Upper lobe of right lung (tissue), 1 donor: ENCODE measurements around the gene PCDHA11. TPM values are rescaled to one million over a fixed set of nuclear protein-coding genes. Genes with fewer than 3 reads are reported as not detected.

Source experiments
- ATAC-seq: fragments of 200-7000 bp; cut with Tn5 transposase; one replicate; pipeline ENCODE4 v1.9.1; 2020; ENCODE audit warnings: mild to moderate bottlenecking, moderate library complexity
- DNase-seq: peaks from one replicate; pipeline ENCODE4 v3.0.0-alpha.2; 2020
- H3K27ac ChIP-seq: fragments of 200-600 bp; one replicate; pipeline ENCODE4 v1.8.0; 2022
- H3K27me3 ChIP-seq: fragments of 200-600 bp; one replicate; pipeline ENCODE4 v1.8.0; 2022; ENCODE audit warnings: mild to moderate bottlenecking
- H3K36me3 ChIP-seq: fragments of 200-600 bp; one replicate; pipeline ENCODE4 v1.8.0; 2022
- H3K4me1 ChIP-seq: fragments of 200-600 bp; one replicate; pipeline ENCODE4 v1.8.0; 2022
- H3K4me3 ChIP-seq: fragments of 200-600 bp; one replicate; pipeline ENCODE4 v1.8.0; 2022; ENCODE audit warnings: mild to moderate bottlenecking
- H3K9me3 ChIP-seq: fragments of 200-600 bp; one replicate; pipeline ENCODE4 v1.8.0; 2022
- CTCF ChIP-seq: fragments of 200-600 bp; IDR thresholded peaks from one replicate; pipeline ENCODE4 v1.8.0; 2022; ENCODE audit warnings: antibody characterized with exemption
- intact Hi-C: fragments of 100-400 bp; cut with DNase I; formaldehyde crosslinking; loops from one replicate; pipeline ENCODE4 v1.11.0; 2022
- total RNA-seq: library from RNA; stranded (reverse); fragmentation: NEBNext Ultra II Directional; extraction: Animal tissue kit (Norgen Biotek cat#: 25700); gene quantifications from one replicate; pipeline ENCODE4 v1.2.1, GENCODE V29; 2021
- donor health status: DM: no; HTN: yes; CAD: no; lungs with severe emphysema.

Gene PCDHA11
- total RNA-seq, 1 donor from 2014 or later, result 0.38 TPM

DNA sequence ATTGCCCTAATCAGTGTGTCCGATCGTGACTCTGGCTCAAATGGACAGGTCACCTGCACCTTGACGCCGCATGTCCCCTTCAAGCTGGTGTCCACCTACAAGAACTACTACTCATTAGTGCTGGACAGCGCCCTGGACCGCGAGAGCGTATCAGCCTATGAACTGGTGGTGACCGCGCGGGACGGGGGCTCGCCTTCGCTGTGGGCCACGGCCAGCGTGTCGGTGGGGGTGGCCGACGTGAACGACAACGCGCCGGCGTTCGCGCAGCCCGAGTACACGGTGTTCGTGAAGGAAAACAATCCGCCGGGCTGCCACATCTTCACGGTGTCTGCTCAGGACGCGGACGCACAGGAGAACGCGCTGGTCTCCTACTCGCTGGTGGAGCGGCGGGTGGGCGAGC, 14.6 kb downstream of the PCDHA11 start:
- Histone ChIP-seq H3K36me3 (no peaks in the 10 kb centered on the region), H3K27me3 (no peaks in the 10 kb centered on the region), H3K4me1 (no peaks in the 10 kb centered on the region), H3K4me3 (no peak overlapping the region), H3K27ac (no peak overlapping the region), H3K9me3 (no peaks in the 10 kb centered on the region)
- TF ChIP-seq CTCF, result no peak
- peak; percentile 58 for DNase-seq
- intact Hi-C loops, result no loop called here
- ATAC-seq, result no peak

DNA sequence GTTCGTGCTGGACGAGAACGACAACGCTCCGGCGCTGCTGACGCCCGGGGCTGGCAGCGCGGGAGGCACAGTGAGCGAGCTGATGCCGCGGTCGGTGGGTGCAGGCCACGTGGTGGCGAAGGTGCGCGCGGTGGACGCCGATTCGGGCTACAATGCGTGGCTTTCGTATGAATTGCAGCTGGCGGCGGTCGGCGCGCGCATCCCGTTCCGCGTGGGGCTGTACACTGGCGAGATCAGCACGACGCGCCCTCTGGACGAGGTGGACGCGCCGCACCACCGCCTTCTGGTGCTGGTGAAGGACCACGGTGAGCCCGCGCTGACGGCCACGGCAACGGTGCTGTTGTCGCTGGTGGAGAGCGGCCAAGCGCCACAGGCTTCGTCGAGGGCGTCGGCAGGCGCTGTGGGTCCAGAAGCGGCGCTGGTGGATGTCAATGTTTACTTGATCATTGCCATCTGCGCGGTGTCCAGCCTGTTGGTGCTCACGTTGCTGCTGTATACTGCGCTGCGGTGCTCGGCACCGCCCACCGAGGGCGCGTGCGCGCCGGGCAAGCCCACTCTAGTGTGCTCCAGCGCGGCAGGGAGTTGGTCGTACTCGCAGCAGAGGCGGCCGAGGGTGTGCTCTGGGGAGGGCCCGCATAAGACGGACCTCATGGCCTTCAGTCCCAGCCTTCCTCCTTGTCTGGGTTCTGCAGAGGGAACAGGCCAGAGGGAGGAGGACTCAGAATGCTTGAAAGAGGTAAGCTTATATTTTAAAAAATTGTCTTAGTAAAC, 15.4 kb downstream of the PCDHA11 start:
- H3K9me3 ChIP-seq, result no peaks in the 10 kb centered on the region
- intact Hi-C loops, result no loop called here
- H3K4me3 ChIP-seq, result no peak overlapping the region
- no peak for TF ChIP-seq CTCF
- no peaks in the 10 kb centered on the region for H3K36me3 ChIP-seq
- DNase-seq, result peak; percentile 58
- peak; percentile 26 for ATAC-seq
- H3K27ac ChIP-seq, result no peak overlapping the region
- no peaks in the 10 kb centered on the region for H3K4me1 ChIP-seq
- no peaks in the 10 kb centered on the region for H3K27me3 ChIP-seq

GRCh38 chr5:140916325-140916724, 47.6 kb downstream of the PCDHA11 start:
- no peak for TF ChIP-seq CTCF
- intact Hi-C loops, result no loop called here
- H3K27me3 ChIP-seq, result no peaks in the 10 kb centered on the region

More at GRCh38 chr5:140916325-140916724, 47.6 kb downstream of the PCDHA11 start:
- no peaks in the 10 kb centered on the region for H3K9me3 ChIP-seq
- no peak overlapping the region for H3K27ac ChIP-seq
- no peaks in the 10 kb centered on the region for H3K4me1 ChIP-seq
- no peak overlapping the region for H3K4me3 ChIP-seq
- H3K36me3 ChIP-seq, result no peaks in the 10 kb centered on the region
- DNase-seq (no peak), ATAC-seq (no peak)

Other genes starting within 250 kb of the PCDHA11 start
- 127 TPM for gene CD14, start 235.8 kb upstream of the PCDHA11 start, total RNA-seq
- gene TMCO6, start 229.5 kb upstream of the PCDHA11 start, total RNA-seq, result 10.7 TPM
- gene NDUFA2, start 221.3 kb upstream of the PCDHA11 start, total RNA-seq, result 47.2 TPM
- gene IK, start 221.1 kb upstream of the PCDHA11 start, total RNA-seq, result 63.5 TPM
- gene WDR55, start 204.1 kb upstream of the PCDHA11 start, total RNA-seq, result 23.4 TPM
- gene DND1, start 195.4 kb upstream of the PCDHA11 start, total RNA-seq, result 0.84 TPM
- gene HARS1, start 177.6 kb upstream of the PCDHA11 start, total RNA-seq, result 46.9 TPM
- 23.1 TPM for gene HARS2, start 177.5 kb upstream of the PCDHA11 start, total RNA-seq
- 42.3 TPM for gene ZMAT2, start 168.5 kb upstream of the PCDHA11 start, total RNA-seq
- not detected for gene PCDHA1, start 82.8 kb upstream of the PCDHA11 start, total RNA-seq
- 0.35 TPM for gene PCDHA2, start 74.1 kb upstream of the PCDHA11 start, total RNA-seq
- 1.3 TPM for gene PCDHA3, start 67.9 kb upstream of the PCDHA11 start, total RNA-seq
- gene PCDHA4, start 61.9 kb upstream of the PCDHA11 start, total RNA-seq, result 1.1 TPM
- gene PCDHA5, start 47.3 kb upstream of the PCDHA11 start, total RNA-seq, result 0.43 TPM
- 0.64 TPM for gene PCDHA6, start 41.0 kb upstream of the PCDHA11 start, total RNA-seq
- 0.35 TPM for gene PCDHA7, start 34.7 kb upstream of the PCDHA11 start, total RNA-seq
- 0.49 TPM for gene PCDHA8, start 27.8 kb upstream of the PCDHA11 start, total RNA-seq
- gene PCDHA9, start 20.6 kb upstream of the PCDHA11 start, total RNA-seq, result 0.20 TPM
- gene PCDHA10, start 13.1 kb upstream of the PCDHA11 start, total RNA-seq, result 1.7 TPM
- 8.8 TPM for gene PCDHA12, start 6.4 kb downstream of the PCDHA11 start, total RNA-seq
- 2.3 TPM for gene PCDHA13, start 13.2 kb downstream of the PCDHA11 start, total RNA-seq
- gene PCDHAC1, start 57.3 kb downstream of the PCDHA11 start, total RNA-seq, result 3.7 TPM
- 10.0 TPM for gene PCDHAC2, start 97.5 kb downstream of the PCDHA11 start, total RNA-seq
- 0.12 TPM for gene PCDHB1, start 182.4 kb downstream of the PCDHA11 start, total RNA-seq
- gene PCDHB2, start 225.7 kb downstream of the PCDHA11 start, total RNA-seq, result 3.8 TPM
- gene PCDHB3, start 231.5 kb downstream of the PCDHA11 start, total RNA-seq, result 1.9 TPM